Left ventricle myocardium inferior (tissue), 1 donor: ENCODE measurements around the gene PRRC1. TPM values are rescaled to one million over a fixed set of nuclear protein-coding genes. Genes with fewer than 3 reads are reported as not detected.
"Not testable (repeated sequence)": the region's sequence is repeated elsewhere in the genome, so short reads cannot be mapped to it uniquely, and the experiment has no call there.

Experiments
- DNase-seq: peaks from one replicate; pipeline ENCODE4 v3.0.0-alpha.2; 2020
- H3K27ac ChIP-seq: fragments of 200-600 bp; replicated peaks from 2 replicates; pipeline ENCODE4 v1.8.0; 2021
- H3K27me3 ChIP-seq: fragments of 200-600 bp; 2 replicates; pipeline ENCODE4 v1.8.0; 2021; ENCODE audit warnings: low read depth
- H3K36me3 ChIP-seq: fragments of 200-600 bp; 2 replicates; pipeline ENCODE4 v1.8.0; 2021
- H3K4me1 ChIP-seq: fragments of 200-600 bp; 2 replicates; pipeline ENCODE4 v1.8.0; 2021
- H3K4me3 ChIP-seq: fragments of 200-600 bp; 2 replicates; pipeline ENCODE4 v1.8.0; 2021; ENCODE audit warnings: mild to moderate bottlenecking, moderate library complexity
- H3K9me3 ChIP-seq: fragments of 200-600 bp; replicated peaks from 2 replicates; pipeline ENCODE4 v1.8.0; 2021
- intact Hi-C: fragments of 100-400 bp; cut with micrococcal nuclease; formaldehyde crosslinking; loops from one replicate; pipeline ENCODE4 v1.11.0; 2022
- total RNA-seq: library from RNA; stranded (reverse); fragmentation: NEBNext Ultra II Directional; extraction: Animal tissue kit (Norgen Biotek cat#: 25700); gene quantifications from one replicate; pipeline ENCODE4 v1.2.1, GENCODE V29; 2021
- TF ChIP-seq, protein P1 (sequence below): fragments of 200-600 bp; IDR thresholded peaks from 2 replicates; pipeline ENCODE4 v1.8.0; 2021; ENCODE audit warnings: antibody characterized with exemption, mild to moderate bottlenecking, borderline replicate concordance
- donor health status: DM: no; HTN: yes; CAD: no; lungs with severe emphysema.

Gene PRRC1
- total RNA-seq, 1 donor from 2014 or later, result 19.6 TPM

DNA sequence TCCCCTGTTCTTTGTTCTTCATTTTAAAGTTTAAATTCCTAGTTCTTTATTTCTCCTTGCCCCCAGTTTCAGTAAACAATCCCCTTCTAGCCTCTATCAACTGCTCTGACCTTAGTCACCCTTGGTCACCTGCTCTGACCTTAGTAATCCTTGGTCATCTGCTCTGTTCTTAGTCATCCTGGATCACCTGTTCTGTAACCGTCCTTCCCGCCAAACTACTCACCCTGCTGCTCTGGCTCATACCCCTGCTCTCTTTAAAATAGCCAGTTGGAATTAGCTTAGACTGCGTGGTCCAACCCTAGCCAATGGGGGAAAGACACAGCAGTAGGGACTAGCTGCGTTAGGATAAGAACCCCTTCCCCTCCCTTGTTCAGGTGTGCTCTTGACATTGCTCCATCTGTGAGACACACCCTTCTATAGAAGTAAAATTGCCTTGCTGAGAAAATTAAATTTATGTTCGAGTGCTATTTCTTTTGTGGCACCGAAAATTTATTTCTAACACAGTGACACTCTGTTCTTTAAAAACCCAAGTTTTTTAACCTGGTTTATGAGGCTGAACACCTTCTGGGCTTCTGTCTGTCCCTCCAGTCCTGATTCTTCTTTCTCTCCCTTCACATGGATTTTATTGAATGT lies 3.8 kb downstream of the PRRC1 start:
- intact Hi-C loops, result no loop called here
- no peak overlapping the region for H3K4me3 ChIP-seq
- H3K27me3 ChIP-seq, result no peaks in the 10 kb centered on the region
- TF ChIP-seq, protein P1, sequence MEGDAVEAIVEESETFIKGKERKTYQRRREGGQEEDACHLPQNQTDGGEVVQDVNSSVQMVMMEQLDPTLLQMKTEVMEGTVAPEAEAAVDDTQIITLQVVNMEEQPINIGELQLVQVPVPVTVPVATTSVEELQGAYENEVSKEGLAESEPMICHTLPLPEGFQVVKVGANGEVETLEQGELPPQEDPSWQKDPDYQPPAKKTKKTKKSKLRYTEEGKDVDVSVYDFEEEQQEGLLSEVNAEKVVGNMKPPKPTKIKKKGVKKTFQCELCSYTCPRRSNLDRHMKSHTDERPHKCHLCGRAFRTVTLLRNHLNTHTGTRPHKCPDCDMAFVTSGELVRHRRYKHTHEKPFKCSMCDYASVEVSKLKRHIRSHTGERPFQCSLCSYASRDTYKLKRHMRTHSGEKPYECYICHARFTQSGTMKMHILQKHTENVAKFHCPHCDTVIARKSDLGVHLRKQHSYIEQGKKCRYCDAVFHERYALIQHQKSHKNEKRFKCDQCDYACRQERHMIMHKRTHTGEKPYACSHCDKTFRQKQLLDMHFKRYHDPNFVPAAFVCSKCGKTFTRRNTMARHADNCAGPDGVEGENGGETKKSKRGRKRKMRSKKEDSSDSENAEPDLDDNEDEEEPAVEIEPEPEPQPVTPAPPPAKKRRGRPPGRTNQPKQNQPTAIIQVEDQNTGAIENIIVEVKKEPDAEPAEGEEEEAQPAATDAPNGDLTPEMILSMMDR, result no peak
- H3K36me3 ChIP-seq, result peaks cover 49% of the 10 kb centered on the region
- H3K27ac ChIP-seq, result no peak overlapping the region
- no peak for DNase-seq
- H3K4me1 ChIP-seq, result peaks cover 36% of the 10 kb centered on the region
- peaks cover 9% of the 10 kb centered on the region for H3K9me3 ChIP-seq

DNA sequence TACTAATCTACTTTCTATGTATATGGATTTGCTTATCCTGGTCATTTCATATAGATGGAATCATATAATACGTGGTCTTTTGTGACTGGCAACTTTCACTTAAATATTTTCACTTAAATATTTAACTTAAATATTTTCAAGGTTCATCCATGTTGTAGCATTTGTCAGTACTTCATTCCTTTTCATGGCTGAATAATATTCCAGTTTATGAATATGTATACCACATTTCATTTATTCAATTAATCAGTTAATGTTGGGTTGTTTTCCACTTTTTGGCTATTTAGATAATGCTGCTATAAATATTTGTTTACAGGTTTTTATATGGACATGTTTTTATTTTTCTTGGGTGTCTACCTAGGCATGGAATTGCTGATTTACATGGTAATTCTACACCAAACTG lies 7.7 kb downstream of the PRRC1 start:
- Histone ChIP-seq H3K36me3 (peaks cover 85% of the 10 kb centered on the region), H3K9me3 (peaks cover 9% of the 10 kb centered on the region), H3K4me1 (peaks cover 5% of the 10 kb centered on the region), H3K4me3 (no peak overlapping the region), H3K27ac (no peak overlapping the region), H3K27me3 (no peaks in the 10 kb centered on the region)
- intact Hi-C loops, result no loop called here
- TF ChIP-seq, protein P1, result no peak
- no peak for DNase-seq

DNA sequence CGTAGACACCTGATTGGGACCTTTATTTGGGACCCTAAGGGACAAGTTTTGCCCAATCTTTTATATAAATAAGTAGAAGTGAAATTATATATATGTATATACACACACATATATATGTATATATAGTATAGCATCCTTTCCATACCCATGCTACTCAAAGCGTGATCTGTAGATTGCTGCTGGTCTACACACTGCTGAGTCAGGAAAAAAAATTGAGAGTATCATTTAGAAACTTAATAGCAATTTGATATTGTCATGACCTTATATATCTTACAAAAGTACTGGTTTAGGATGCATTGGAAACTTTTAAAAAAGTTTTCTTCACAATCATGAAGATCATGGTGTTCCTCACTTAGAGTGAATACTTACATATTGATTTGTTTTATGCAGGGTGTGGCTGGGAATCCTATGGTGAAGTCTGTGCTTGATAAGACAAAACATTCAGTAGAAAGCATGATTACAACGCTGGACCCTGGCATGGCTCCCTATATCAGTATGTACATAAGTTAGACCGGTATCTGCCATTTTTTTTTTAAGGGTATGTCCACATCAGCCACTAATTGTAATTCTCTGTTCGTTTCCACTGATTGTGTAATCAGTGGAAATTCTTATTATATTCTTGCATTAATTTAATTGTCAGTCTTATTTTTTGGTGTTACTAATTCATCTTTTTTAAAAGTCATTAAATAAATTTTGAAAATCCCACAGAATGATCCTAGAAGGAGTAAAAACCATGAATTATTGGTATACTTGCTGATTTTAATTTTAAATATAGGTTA lies 12.7 kb downstream of the PRRC1 start:
- Histone ChIP-seq H3K4me3 (no peak overlapping the region), H3K4me1 (no peaks in the 10 kb centered on the region), H3K27me3 (no peaks in the 10 kb centered on the region), H3K27ac (no peak overlapping the region), H3K36me3 (peaks cover 90% of the 10 kb centered on the region), H3K9me3 (no peaks in the 10 kb centered on the region)
- intact Hi-C loops, result no loop called here
- TF ChIP-seq, protein P1, result no peak
- DNase-seq, result no peak

DNA sequence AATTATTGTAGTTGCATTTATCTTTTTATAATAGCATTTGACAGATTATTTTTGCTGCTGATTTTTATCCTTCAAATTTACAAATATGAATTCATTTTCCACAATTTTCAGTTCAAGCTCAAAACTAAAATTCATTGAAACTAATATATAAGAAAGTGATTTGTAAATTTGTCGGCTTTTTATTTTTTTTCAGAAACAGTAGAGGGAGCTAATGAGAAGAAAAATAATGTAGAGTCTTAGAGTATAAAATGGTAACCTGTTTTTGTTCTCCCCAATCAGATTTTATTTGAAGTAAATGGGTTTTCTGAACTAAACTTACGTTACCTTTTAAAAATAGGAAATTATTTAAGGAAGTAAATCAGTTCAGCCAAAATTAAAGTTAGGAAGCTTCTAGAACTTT lies 19.2 kb downstream of the PRRC1 start:
- intact Hi-C loops, result no loop called here
- no peaks in the 10 kb centered on the region for H3K9me3 ChIP-seq
- H3K36me3 ChIP-seq, result peaks cover 86% of the 10 kb centered on the region
- no peak overlapping the region for H3K27ac ChIP-seq
- H3K27me3 ChIP-seq, result no peaks in the 10 kb centered on the region
- DNase-seq, result no peak
- H3K4me3 ChIP-seq, result no peak overlapping the region
- H3K4me1 ChIP-seq, result peaks cover 5% of the 10 kb centered on the region
- TF ChIP-seq, protein P1, result peak; percentile 37

DNA sequence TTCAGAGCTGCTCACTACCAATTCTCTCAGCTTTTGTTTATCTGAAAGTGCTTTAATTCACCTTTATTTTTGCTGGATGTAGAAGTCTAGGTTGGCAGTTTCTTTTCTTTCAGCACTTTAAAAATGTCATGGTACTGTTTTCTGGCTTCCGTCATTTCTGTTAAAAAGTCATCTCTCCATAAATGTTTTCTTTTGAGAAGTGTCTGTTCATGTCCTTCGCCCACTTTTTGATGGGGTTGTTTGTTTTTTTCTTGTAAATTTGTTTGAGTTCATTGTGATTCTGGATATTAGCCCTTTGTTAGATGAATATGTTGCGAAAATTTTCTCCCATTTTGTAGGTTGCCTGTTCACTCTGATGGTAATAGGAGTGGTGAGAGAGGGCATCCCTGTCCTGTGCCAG lies 23.1 kb downstream of the PRRC1 start:
- intact Hi-C loops, H3K27me3 ChIP-seq, DNase-seq, H3K9me3 ChIP-seq, H3K4me3 ChIP-seq, H3K27ac ChIP-seq, H3K4me1 ChIP-seq: not testable (repeated sequence)
- H3K36me3 ChIP-seq, result peaks cover 64% of the 10 kb centered on the region

DNA sequence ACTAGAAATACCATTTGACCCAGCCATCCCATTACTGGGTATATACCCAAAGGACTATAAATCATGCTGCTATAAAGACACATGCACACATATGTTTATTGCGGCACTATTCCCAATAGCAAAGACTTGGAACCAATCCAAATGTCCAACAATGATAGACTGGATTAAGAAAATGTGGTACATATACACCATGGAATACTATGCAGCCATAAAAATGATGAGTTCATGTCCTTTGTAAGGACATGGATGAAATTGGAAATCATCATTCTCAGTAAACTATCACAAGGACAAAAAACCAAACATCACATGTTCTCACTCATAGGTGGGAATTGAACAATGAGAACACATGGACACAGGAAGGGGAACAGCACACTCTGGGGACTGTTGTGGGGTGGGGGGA lies 27.8 kb downstream of the PRRC1 start:
- H3K9me3 ChIP-seq, H3K4me3 ChIP-seq, intact Hi-C loops, DNase-seq, H3K27ac ChIP-seq, H3K4me1 ChIP-seq, H3K27me3 ChIP-seq: not testable (repeated sequence)
- H3K36me3 ChIP-seq, result peaks cover 38% of the 10 kb centered on the region
